HT1080 (cell line): ENCODE measurements around the gene PGGHG. TPM values are rescaled to one million over a fixed set of nuclear protein-coding genes. Genes with fewer than 3 reads are reported as not detected.
"Not testable (repeated sequence)": the region's sequence is repeated elsewhere in the genome, so short reads cannot be mapped to it uniquely, and the experiment has no call there.

Source experiments
- DNase-seq: peaks from one replicate; pipeline ENCODE4 v3.0.0-alpha.2; 2015; ENCODE audit warnings: low read depth
- total RNA-seq: library from RNA; depleted of rRNA; stranded (reverse); fragments of >200 nt; shearing (Covaris generic); gene quantifications from 2 replicates; pipeline ENCODE4 v1.2.3, GENCODE V29; 2014

Gene PGGHG
- total RNA-seq, 1 experiment from 2014 or later: 8.0 TPM

DNA sequence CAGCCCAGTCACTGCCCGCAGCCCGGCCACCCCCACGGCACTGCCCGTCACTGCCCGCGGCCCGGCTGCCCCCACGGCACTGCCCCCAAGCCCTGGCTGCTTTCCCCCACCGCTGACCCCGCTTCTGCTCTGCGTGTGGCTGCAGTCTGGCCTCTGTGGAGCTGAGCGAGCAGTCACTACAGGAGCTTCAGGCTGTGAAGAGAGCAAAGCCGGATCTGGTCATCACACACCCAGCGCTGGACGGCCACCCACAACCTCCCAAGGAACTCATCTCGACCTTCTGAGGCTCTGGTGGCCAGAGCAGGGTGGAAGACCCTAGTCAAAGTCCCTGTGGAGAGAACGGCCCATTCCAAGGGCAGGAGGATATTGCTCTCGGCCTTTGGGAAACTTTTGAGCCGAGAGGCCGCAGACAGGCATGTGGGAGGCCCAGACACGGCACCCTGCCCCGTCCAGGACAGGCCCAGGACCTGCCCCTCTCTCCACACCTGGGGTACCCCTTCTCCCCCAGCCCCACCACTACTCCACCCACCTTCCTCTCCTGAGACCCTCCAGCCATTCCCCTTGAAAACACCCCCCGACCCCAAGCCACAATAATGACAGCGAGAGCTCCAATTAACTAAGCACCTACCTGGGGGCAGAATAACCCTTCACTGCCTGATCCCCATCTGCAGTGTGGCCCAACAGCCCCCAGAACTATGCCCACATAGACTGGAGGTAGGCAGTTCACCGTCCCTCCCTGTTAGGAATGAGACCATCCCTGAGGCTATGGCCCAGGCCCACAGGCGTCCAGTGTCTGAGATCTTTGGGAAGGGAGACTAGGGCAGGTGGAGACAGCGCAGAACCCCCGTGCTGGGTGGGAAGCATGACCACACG lies 3.7 kb upstream of the PGGHG start:
- DNase-seq: no peak

DNA sequence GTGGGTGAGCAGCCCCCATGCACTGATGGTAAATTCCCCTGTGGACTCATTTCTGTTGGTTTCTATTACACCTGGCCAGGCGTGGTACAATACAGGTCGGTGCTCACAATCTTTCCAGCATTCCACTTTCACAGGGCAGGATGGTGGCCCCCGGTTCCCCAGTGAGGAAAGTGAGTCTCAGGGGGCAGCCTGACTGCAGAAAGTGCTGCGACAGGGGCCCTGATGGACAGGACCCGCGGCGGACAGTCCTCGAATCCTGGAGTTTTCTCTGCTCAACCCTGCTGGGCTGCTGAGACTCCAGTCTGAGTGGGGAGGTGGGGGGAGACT lies 3.1 kb upstream of the PGGHG start:
- DNase-seq: no peak

DNA sequence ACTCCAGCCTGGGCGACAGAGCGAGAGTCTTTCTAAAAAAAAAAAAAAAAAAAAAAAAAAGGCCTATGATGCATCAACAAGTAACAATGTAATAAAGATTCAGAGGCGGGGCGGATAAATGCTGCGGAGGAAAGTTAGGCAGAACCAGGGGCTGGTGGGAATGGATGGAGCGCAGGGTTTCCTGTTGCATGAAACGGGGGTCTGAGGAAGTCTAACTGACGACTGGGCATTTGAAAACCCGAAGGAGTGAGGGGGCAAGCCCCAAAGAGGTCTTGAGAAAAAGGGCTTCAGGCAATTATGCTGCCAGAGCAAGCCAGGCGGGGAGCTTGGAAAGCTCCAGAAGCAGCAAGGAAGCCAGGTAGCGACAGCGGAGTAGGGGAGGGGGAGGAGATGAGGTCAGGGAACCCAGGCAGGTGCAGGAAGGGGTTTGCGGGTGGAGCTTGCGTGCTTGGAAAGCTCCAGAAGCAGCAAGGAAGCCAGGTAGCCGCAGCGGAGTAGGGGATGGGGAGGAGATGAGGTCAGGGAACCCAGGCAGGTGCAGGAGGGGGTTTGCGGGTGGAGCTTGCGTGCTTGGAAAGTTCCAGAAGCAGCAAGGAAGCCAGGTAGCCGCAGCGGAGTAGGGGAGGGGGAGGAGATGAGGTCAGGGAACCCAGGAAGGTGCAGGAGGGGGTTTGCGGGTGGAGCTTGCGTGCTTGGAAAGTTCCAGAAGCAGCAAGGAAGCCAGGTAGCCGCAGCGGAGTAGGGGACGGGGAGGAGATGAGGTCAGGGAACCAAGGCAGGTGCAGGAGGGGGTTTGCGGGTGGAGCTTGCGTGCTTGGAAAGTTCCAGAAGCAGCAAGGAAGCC lies 1.7 kb upstream of the PGGHG start:
- DNase-seq: not testable (repeated sequence)

- DNase-seq: no peak
Observed at GRCh38 chr11:287821-288477, 977 bp upstream of the PGGHG start.

DNA sequence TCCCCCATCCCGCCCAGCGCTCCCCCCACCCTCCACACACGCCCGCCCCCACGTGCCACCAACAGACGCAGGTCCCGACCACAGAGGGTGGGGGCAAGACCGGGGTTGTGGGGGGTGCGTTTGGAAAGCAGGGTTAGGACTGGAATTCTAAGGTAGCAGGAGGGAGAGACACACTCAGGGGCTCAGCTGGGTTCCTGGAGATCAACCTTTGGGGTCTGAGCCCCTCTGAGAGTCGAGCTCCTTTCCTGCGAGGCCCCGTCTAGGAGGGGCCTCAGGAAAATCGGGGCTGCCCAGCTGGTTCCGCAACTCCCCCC lies 429 bp downstream of the PGGHG start:
- DNase-seq: no peak

DNA sequence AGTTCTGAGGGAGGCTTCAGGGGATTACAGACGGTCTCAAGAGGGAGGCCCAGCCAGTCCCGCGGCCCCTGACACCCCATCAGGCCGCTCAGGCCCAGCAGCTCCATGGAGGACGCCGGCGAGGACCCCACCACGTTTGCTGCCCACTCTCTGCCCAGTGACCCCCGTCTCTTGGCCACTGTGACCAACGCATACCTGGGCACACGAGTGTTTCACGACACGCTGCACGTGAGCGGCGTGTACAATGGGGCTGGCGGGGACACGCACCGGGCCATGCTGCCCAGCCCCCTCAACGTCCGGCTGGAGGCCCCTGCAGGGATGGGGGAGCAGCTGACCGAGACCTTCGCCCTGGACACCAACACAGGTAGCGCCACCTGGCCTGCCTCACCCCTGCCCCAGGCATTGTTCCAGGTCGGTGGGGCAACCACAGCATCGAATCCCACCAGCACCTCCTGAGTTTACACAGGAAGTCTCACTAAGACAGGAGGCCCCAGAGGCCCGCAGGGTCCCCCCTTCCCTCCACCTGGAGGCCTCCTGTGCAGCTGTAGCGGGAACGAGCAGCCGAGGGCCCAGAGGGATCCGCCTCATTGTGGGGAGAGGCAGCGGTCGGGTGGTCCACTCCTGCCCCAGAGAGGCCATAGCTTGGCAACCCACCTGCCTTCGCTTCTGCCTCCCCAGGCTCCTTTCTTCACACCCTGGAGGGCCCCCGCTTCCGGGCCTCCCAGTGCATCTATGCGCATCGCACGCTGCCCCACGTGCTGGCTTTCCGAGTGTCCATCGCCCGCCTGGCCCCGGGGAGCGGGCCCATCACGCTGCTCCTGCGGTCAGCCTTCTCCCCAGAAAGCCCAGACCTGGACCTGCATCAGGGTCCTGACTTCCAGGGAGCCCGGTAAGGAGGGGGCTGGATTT lies 1.0 kb downstream of the PGGHG start:
- no peak for DNase-seq

GRCh38 chr11:290621-291231 lies 1.8 kb downstream of the PGGHG start:
- DNase-seq: no peak

DNA sequence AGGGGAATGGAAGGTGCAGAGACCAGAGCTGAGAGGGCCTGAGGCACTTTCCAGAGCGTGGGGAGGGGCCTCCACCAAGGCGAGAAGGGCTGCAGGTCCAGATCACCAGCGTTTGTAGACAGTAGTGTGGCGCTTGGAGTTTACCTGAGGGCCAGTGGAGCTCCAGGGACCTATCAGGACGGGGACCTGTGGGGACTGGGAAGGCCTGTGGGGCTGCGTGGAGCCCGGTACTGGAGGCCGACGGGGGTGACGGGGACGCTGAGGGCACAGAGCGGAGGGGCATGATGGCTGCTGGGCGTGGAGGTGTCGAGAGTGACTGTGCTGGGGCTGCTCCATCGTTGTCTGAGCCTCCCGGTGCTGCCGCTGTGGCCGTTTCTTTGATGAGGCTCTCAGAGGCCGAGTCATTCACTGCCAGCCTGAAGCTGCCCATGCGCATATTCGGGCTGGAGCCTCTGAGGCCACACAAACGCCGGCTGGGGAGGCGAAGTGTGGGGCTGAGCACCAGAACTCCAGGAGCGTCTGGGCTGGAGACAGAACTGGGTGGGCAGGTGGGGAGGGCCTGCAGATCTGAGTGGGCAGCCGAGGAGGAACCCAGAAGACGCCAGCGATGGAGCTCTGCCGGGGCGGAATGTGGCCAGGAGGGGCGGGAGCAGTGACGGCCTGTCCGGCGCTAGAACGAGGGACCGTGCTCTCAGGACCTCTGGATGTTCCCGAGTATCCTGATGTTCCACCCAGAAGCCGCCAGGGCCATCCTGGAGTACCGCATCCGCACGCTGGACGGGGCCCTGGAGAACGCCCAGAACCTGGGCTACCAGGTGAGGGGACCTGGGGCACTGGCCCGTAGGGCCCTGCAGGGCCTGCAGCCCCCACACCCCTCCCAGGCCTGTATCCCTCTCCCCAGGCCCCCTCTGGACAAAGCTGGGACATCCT lies 2.6 kb downstream of the PGGHG start:
- no peak for DNase-seq

DNA sequence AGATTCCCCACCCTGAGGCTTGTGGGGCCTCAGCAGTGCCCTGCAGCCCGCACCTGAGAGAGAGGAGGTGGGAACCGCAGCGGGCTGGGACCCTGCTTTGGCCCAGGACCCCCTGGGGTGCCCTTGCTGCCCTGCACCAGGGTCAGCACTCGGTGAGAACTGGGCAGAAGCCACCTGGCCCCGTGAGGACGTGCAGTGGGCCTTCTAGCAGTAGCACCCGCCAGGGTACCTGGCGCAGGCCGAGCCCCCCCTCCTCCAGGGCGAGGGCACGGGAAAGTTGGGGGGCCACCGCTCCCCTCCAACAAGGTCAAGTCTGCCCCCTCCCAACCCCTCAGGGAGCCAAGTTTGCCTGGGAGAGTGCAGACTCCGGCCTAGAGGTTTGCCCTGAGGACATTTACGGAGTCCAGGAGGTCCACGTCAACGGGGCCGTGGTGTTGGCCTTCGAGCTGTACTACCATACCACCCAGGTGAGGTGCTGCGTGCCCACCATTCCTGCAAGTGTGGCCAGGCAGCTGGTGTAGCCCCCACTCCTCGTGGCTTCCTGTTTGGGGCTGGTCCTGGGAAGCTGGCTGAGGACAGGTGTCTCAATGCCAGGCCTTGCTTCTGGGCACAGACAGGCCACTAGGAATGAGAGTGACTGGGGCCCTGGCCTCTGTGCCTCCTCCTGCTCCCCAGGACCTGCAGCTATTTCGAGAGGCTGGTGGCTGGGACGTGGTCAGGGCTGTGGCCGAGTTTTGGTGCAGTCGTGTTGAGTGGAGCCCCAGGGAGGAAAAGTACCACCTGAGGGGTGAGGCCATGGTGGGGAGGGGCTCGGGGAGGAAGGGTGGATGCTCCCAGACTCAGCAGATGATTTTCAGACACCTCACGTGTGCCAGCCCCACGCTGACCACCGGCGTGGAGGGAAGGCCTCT lies 3.5 kb downstream of the PGGHG start:
- DNase-seq: no peak

DNA sequence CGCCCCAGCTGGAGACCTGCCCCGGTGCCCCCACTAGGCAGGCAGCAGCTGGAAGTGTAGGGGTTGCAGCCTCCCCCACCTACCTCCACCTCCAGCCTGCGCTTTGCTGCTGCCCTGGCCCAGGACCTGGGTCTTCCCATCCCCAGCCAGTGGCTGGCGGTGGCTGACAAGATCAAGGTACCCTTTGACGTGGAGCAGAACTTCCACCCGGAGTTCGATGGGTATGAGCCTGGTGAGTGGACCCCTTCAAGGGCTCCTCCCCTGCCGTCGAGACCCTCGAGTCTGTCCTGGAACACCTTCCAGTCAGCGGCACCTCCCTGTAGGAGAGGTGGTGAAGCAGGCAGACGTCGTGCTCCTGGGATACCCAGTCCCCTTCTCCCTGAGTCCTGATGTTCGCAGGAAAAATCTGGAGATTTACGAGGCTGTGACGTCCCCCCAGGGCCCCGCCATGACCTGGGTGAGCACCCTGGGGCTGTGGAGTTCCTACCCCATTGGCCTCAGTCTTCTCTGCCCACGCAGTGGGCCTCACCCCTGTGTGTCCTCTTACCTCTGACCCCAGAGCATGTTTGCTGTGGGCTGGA lies 4.4 kb downstream of the PGGHG start:
- DNase-seq: no peak

DNA sequence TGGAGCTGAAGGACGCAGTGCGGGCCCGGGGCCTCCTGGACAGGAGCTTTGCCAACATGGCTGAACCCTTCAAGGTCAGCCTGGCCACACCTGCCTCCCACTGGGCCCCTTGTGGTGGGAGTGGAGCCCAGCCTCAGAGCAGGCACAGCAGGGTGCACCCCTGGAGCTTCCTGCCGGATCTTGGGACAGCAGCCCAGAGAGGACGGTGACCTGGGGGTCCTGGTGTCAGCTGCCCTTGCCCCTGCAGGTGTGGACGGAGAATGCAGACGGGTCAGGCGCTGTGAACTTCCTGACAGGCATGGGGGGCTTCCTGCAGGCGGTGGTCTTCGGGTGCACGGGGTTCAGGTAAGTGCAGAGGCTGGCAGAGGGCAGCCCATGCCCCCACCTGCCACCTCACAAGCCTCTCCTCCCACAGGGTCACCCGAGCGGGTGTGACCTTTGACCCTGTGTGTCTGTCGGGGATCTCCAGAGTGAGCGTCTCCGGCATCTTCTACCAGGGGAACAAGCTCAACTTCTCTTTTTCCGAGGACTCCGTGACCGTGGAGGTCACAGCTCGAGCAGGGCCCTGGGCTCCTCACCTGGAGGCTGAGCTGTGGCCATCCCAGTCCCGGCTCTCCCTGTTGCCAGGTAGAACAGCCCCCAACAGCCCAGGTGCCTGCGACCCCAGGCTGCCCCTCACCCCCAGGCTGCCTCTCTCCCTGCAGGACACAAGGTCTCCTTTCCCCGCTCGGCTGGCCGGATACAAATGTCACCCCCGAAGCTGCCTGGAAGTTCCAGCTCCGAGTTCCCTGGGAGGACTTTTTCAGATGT lies 5.1 kb downstream of the PGGHG start:
- DNase-seq: no peak

- DNase-seq: no peak
Observed at GRCh38 chr11:294780-295179, 5.9 kb downstream of the PGGHG start.

- DNase-seq: no peak
Observed at GRCh38 chr11:295351-296170, 6.6 kb downstream of the PGGHG start.

DNA sequence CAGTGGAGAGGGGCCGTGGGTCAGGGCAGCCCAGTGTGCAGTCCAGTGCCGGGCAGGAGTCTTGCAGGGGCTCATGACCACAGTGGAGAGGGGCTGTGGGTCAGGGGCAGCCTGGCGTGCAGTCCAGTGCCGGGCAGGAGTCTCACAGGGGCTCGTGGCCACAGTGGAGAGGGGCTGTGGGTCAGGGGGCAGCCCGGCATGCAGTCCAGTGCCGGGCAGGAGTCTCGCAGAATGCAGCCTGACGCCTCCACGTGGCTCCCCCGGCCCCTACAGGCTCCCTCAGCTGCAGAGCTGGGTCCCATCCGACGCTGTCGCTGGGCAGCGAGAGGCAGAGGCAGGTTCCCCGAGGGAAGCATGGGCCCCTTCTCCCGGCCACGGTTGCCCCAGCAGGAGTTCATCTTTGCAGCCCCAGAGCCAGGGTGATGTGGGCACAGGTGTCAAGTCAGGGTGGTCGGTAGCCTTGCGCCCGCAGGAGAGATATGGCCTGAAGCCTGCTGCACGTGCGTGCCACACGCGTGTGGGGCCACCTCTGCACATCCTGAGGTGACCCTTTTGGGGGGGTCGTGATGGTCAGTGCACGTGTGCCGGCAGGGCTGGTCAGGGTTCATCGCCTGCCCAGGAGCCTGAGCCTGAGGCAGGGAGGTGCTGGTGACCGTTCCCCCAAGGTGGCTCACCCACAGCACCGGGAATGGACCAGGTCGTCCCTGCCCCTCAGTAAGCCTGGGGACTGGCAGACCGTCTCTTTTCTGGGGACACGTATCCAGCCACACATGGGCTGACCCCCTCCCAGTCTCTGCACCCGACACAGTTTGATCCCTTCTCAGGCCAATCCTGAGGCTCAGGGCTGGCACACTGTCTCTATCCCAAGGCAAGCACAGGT lies 7.5 kb downstream of the PGGHG start:
- DNase-seq: no peak

DNA sequence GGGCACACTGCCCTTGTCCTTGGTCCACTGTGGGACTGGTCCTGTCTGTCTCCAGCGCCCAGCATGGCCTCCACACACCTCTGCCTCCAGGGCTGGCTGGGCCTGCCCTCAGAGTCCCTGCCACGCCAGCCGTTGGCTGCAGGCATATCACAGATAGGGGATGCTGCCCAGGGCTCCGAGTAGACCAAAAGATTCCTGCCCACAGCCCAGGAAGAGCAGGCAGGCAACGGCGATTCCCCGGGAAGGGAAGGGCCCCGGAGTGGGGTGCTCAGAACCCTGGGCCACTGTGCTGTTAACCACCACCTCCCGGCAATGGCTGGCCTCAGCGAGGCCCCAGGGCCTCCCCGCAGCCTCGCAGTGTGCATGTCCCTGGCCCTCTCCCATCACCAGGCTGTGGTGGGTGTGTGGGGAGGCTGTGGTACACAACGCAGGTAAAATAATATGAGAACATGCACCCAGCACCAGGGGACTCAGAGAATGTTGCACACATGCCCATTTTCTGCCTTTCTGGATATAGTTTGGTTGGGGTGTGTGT lies 8.2 kb downstream of the PGGHG start:
- no peak for DNase-seq
